Measurements from ENCODE around the gene ARPC1A.

Gene ARPC1A

GRCh38 chr7:99390941-99391602, 65.4 kb downstream of the ARPC1A start:
- no peak for DNase-seq

- DNase-seq: no peak
Observed at GRCh38 chr7:99392046-99392445, 66.3 kb downstream of the ARPC1A start.

GRCh38 chr7:99392659-99393354, 67.1 kb downstream of the ARPC1A start:
- DNase-seq: peak; percentile 86

- no peak for DNase-seq
Observed at GRCh38 chr7:99393355-99394187, 67.9 kb downstream of the ARPC1A start.

GRCh38 chr7:99394188-99394502, 68.4 kb downstream of the ARPC1A start:
- DNase-seq: no peak

DNA sequence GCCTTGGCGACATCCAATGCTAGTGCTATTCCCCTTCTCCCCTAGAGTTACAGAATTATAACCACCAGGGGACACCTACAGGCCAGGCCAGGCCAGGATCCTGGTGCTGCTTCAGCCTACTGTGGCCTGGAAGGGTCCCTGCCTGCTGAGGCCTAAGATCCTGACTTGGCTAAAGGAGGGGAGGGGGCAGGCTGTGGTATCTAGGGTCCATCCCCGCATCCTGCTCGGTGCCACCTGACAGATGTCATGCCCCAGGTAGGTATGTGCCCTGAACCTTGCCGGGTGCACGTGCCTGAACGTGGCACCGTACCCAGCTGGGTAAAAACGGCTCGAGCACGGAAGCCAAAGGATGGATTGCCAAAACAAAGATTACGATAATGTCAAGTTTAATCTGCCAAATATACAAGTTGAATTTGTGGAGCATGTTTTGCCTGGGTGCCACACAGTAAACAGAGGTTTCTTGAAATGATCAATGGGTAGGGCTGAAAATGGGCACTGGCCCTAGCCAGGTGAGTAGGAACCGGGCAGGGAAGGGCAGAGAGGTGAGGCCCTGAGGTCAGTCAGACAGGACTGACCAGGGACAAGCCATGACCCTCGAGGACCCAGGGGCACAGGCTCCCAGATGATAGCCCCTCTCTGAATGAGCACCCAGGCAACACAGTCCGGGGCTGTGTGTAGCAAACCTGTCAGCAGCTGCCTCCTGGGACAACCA, 70.1 kb downstream of the ARPC1A start:
- DNase-seq: no peak

DNA sequence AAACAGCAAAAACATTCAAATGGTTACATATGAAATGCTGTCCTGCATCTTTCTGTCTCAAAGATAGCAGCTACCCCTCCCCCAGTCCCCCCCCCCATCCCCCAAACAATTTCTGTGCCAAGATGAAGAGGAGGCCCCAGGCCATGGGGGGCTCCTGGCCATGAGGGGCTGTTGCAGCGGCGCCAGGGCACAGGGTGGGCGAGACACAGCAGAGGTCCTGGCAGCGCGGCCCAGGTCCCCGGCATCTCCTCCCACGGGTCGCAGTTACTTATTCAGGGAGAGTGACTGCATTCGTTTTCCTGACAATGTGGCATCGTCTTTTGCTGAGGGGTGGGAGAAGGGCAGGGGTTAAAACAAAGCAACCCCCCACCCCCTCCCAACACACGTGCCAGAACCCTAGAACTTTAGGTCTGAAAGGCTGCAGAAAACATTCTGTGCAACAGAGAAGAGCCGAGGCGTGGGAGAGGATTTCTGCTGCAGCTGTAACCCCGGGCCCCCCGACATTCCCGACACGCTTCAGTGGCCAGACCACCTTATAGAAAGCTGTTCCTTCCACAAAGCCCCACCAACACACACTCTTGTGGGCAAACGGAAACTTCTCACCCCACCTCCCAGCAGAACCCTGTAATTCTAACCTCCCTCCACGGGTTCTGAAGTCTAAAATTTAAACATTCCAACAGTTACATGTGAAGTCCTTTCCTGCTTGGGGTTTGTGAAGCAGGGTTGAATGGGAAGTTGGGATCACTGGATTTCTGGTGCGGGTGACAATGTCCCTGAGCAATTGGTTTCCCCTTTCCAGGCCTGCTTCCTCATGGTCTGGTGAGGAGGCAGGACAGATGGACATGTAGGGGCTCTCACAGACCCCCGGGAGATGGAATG, 71.0 kb downstream of the ARPC1A start:
- no peak for DNase-seq

DNA sequence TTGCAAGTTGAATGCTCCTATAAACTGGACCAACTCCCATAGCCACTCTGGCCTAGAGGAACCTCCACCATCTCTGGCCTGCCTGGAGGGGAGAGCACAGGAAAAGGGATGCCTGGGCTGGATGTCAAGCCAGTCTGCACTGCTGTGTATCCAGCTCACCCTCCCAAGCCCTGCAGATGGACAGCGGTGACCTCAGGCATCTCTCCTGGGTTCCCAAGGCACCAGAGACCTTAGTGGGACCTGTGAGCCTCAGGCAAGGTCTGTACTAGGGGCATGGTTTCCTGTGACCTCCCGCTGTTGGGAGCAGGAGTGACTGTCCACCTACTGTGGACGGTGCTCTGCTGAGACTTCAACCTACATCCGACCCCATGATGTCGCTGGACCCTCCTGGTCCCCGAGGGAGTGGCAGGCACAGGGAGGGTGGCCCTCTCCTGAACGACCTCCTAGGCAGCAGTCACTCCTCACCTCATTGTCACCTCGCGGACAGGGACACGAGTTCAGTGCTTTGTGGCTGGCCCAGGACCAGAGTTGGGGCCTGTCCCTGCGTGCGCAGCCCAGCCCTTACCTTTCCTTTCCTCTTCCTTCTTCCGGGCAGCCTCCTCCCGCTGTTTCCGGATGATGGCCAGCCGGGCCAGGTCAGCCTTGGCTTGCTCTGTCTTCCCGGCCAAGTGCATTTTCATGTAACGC, 71.7 kb downstream of the ARPC1A start:
- DNase-seq: no peak

DNA sequence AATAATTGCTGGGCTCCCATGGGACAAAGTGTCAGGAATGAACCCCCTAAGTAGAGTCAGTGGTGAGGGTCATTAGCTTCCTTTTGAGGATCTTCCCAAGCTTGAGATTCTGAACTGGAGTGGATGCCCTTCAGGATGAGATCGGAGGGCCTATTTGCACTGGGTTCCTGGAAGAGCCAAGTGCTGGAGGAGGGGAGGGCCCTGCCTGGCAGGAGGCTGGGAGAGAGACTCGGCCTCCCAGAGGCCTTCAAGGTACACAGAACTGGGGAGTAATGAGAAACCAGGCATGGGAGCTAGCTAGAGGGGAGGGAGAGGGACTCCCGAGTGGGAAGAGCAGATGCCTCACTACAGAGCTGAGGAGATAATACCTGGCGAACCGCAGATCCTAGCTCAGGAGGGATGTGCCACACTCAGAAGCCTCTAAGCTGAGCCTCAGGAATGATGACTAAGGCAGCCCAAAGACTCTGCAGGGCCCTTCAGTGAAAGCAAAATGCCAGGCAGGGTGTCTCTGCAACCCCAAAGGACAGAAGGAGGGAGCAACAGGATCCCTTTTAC, 73.3 kb downstream of the ARPC1A start:
- no peak for DNase-seq

- DNase-seq: no peak
Observed at GRCh38 chr7:99399597-99399996, 73.9 kb downstream of the ARPC1A start.

DNA sequence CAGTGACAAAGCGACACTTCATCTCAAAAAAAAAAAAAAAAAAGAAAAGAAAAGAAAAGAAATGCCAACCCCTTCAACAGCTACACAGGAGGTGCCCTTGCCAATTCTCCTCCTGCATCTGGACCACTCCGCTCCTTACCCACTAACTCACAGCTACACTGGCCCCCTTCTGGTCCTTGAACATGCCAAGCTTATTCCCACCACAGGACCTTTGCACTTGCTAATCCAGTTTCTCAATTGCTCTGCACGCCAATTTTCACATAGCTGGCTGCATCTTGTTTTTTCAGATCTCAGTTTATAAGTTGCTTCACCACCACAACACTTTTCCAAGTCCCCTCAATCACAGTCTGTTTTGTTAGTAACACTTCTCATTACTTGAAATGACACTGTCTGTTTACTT, 77.2 kb downstream of the ARPC1A start:
- DNase-seq: no peak

DNA sequence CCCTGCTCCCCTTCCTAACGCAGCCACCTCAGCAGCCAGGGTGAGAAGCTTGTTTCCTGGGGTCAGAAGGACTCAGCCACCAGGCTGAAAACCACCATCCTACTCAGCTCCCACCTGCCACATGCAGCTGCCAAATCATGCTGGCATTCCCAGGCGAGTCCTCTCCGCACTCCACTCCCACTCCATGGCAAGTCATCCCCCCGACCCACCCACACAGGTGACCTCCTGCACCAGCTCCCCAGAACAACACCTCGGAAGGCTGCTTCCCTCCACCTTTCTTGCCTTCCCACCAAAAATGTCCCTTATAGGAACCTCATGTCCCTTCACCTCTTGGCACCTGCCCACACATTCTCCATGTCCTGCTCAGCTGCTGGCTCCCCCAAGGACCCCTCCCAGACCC, 78.1 kb downstream of the ARPC1A start:
- DNase-seq: no peak

- no peak for DNase-seq
Observed at GRCh38 chr7:99404235-99404976, 78.7 kb downstream of the ARPC1A start.

GRCh38 chr7:99404977-99405320, 79.3 kb downstream of the ARPC1A start:
- DNase-seq: no peak

- no peak for DNase-seq
Observed at GRCh38 chr7:99406557-99406956, 80.9 kb downstream of the ARPC1A start.

GRCh38 chr7:99407872-99408378, 82.2 kb downstream of the ARPC1A start:
- peak; percentile 55 for DNase-seq

DNA sequence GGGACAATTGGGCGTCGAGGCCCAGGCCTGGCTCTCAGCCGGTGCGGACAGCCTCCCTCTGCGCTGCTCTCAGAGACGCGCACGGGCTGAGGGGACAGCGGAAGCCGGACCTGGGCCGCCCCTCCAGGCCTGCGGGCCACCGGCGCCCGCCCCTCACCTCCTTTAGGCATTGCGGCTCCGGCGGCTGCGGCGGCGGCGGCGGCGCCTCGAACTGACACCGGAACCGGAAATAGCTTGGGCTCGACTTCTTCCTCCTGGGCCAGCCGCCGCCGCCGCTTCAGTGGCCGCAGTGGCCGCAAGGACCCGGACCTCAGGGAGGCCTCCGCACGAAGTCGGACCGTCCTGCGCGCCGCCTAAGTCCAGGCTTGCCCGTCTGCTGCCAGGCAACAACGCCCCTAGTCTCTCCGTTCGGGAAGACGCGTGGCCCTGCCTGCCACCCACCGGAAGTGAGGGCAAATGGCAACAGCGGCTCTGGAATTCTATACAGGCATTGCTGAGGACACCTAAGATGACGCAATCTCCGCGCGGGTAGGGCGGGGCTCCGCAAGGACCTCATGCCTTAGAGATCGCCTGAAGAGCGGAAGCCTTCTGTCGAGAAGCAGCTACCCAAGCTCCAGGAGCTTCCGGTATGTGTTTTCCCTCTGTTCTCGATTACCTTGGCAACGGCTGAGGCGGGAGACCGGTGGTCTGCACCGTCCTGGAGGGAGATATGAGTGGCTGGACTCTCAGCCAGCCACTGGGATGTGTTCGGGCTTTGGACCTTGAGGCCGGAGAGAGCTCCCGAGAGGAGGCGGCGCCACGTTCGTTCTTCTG, 82.9 kb downstream of the ARPC1A start, which contains the start of the genes BUD31 and PDAP1:
Gene BUD31 (plus strand): TSS at position 591 of the 813 bp plus-strand sequence. CDS start 2,124 bp downstream, outside the sequence.
Gene PDAP1 (minus strand): TSS at position 219 of the 813 bp plus-strand sequence. CDS start 49 bp downstream, at position 170.
- DNase-seq: peak; percentile 91

- no peak for DNase-seq
Observed at GRCh38 chr7:99409192-99409572, 83.5 kb downstream of the ARPC1A start.

GRCh38 chr7:99409806-99410205, 84.1 kb downstream of the ARPC1A start:
- no peak for DNase-seq

All from stimulated activated CD4-positive, alpha-beta T cell treated with anti-CD3 and anti-CD28 coated beads, Interleukin-15, amount 100 ng/mL, for 24 hours (primary cell).